ENCODE measurements around the gene AZU1. TPM values are rescaled to one million over a fixed set of nuclear protein-coding genes. Genes with fewer than 3 reads are reported as not detected.

AZU1 gene
- total RNA-seq, 4 donors from 2014 or later: not detected

DNA sequence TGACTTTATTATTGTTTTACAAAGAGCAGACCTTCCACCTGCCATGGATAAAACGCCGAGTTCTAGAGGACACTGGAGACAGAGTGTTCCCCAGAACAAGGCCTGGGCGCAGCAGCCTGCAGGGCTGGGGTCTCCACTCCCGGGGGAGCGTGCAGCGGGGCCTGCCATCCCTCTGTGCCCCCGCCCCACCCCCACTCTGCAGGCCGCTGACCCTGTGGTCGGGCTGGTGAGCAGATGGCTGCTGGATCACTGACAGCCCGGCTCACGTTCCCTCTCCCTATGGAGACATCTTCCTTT is 39.0 kb upstream of the AZU1 start:
- DNase-seq: no peak
- ATAC-seq: no peak
- in situ Hi-C loops (cut with MboI; ENCODE audit: low sequenced_read_pairs in 4 of 4): no loop called here

DNA sequence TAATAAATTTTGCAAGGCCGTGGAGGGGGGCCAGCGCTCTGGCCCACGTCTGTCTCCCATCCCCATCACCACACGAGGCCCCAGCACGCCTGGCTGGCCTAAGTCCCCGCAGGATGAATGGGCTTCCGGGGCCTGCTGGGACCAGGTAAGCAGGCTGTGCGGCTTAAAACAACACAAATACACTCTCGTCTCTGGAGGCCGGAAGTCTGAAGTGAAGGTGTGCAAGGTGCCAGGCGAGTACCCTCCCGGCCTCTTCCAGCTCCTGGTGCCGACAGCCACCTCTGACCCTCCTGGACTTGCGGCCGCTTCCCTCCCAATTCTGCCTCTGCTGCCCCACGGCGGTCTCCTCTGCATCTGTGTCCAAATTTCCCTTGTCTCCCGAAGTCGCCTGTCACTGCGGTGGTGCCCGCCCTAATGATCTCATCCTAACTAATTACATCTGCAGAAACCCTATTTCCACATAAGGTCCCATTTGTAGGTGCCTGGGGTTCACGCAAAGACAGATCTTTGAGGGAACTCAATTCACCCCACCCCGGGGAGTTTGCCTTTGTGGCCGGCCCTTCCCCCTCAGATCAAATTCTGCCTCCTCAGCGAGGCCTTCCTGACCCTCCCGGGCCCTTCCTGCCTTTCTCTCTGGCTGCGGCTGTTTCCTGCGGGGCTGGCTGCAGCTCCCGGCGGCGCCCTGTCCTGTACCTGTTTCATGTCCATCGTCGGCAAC is 38.5 kb upstream of the AZU1 start:
- no peak for DNase-seq
- no peaks in the 10 kb centered on the region for H3K36me3 ChIP-seq
- H3K9me3 ChIP-seq: no peaks in the 10 kb centered on the region
- H3K27ac ChIP-seq: peak overlapping the region; percentile 25 to 65 (median 61)
- TF ChIP-seq, protein P1, sequence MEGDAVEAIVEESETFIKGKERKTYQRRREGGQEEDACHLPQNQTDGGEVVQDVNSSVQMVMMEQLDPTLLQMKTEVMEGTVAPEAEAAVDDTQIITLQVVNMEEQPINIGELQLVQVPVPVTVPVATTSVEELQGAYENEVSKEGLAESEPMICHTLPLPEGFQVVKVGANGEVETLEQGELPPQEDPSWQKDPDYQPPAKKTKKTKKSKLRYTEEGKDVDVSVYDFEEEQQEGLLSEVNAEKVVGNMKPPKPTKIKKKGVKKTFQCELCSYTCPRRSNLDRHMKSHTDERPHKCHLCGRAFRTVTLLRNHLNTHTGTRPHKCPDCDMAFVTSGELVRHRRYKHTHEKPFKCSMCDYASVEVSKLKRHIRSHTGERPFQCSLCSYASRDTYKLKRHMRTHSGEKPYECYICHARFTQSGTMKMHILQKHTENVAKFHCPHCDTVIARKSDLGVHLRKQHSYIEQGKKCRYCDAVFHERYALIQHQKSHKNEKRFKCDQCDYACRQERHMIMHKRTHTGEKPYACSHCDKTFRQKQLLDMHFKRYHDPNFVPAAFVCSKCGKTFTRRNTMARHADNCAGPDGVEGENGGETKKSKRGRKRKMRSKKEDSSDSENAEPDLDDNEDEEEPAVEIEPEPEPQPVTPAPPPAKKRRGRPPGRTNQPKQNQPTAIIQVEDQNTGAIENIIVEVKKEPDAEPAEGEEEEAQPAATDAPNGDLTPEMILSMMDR (IDR thresholded peaks at IDR 0.05 in 4 of 5, conservative IDR thresholded peaks at IDR 0.05 in 1 of 5): no peak
- no peak for TF ChIP-seq POLR2A (IDR thresholded peaks at IDR 0.05)
- in situ Hi-C loops (cut with MboI; ENCODE audit: low sequenced_read_pairs in 4 of 4): no loop called here
- intact Hi-C loops (cut with DNase I; ENCODE audit: low total_unique reads): no loop called here
- peaks cover 8 to 23% of the 10 kb centered on the region in 2 donors for H3K4me1 ChIP-seq
- H3K27me3 ChIP-seq: no peaks in the 10 kb centered on the region
- peak overlapping the region in 2 of 4 donors; percentile 10 to 11 for H3K4me3 ChIP-seq
- ATAC-seq: peak; percentile 52 to 66

More for the DNA sequence above, 39.0 kb upstream of the AZU1 start:
- Histone ChIP-seq H3K4me1 (peaks cover 8 to 23% of the 10 kb centered on the region in 2 donors), H3K9me3 (no peaks in the 10 kb centered on the region), H3K36me3 (no peaks in the 10 kb centered on the region), H3K27me3 (no peaks in the 10 kb centered on the region), H3K4me3 (peak overlapping the region in 2 of 4 donors; percentile 10 to 11), H3K27ac (peak overlapping the region in 3 of 4 donors; percentile 60 to 65 (median 62))
- intact Hi-C loops (cut with DNase I; ENCODE audit: low total_unique reads): no loop called here
- no peak for TF ChIP-seq POLR2A (IDR thresholded peaks at IDR 0.05)
- TF ChIP-seq, protein P1 (IDR thresholded peaks at IDR 0.05 in 4 of 5, conservative IDR thresholded peaks at IDR 0.05 in 1 of 5): no peak

DNA sequence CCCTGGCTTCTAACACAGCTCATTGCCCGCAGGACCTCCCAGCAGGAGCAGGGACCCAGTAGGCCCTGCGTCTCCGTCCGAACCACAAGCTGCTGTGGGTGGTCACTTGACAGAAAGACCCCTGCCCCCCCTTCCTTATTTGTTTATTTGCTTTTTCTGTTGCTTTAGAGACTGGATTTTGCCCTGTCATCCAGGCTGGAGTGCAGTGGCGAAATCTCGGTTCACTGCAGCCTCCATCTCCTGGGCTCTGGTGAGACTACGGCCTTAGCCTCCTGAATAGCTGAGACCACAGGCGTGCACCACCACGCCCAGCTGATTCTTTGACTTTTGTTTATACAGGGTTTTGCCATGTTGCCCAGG is 38.0 kb upstream of the AZU1 start:
- DNase-seq (no peak), ATAC-seq (no peak)
- intact Hi-C loops (cut with DNase I; ENCODE audit: low total_unique reads): loop anchor here (10.0 kb wide), 1 partner anchor 485 kb away; the partner anchor contains the start of gene FAM174C
- Histone ChIP-seq H3K4me1 (peaks cover 8 to 23% of the 10 kb centered on the region in 2 donors), H3K27ac (peak overlapping the region in 3 of 4 donors; percentile 60 to 65 (median 62)), H3K27me3 (no peaks in the 10 kb centered on the region), H3K4me3 (peak overlapping the region in 1 of 4 donors; percentile 11), H3K36me3 (no peaks in the 10 kb centered on the region), H3K9me3 (no peaks in the 10 kb centered on the region)
- in situ Hi-C loops (cut with MboI; ENCODE audit: low sequenced_read_pairs in 4 of 4): no loop called here
- TF ChIP-seq, protein P1 (IDR thresholded peaks at IDR 0.05 in 4 of 5, conservative IDR thresholded peaks at IDR 0.05 in 1 of 5): no peak
- no peak for TF ChIP-seq POLR2A (IDR thresholded peaks at IDR 0.05)

DNA sequence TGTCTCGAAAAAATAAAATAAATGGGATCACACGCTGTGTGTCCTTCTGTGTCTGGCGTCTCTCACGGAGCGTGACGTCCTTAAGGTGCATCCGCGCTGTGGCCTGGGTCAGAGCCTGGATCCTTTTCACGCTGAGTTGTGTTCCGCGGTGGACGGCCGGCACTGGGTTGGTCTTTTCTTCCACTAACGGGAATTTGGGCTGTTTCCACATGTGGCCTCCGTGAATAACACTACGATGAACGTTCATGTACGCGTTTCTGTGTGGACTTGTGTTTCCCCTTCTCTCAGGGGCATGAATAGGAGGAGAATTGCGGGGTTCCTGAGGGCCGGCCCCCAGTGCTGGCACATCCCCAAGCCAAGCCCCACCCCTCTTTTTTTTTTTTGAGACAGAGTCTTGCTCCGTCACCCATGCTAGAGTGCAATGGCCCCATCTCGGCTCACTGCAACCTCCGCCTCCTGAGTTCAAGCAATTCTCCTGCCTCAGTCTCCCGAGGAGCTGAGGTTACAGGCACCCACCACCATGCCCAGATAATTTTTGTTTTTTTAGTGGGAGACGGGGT is 36.5 kb upstream of the AZU1 start:
- H3K27ac ChIP-seq: peak overlapping the region in 3 of 4 donors; percentile 61 to 65 (median 62)
- H3K9me3 ChIP-seq: no peaks in the 10 kb centered on the region
- in situ Hi-C loops (cut with MboI; ENCODE audit: low sequenced_read_pairs in 4 of 4): no loop called here
- H3K4me1 ChIP-seq: peaks cover 15 to 34% of the 10 kb centered on the region in 2 donors
- ATAC-seq (no peak), DNase-seq (no peak)
- TF ChIP-seq, protein P1 (IDR thresholded peaks at IDR 0.05 in 4 of 5, conservative IDR thresholded peaks at IDR 0.05 in 1 of 5): no peak
- no peak for TF ChIP-seq POLR2A (IDR thresholded peaks at IDR 0.05)
- intact Hi-C loops (cut with DNase I; ENCODE audit: low total_unique reads): loop anchor here (10.0 kb wide), 1 partner anchor 484 kb away; the partner anchor contains the start of gene FAM174C
- no peaks in the 10 kb centered on the region for H3K36me3 ChIP-seq
- no peak overlapping the region for H3K4me3 ChIP-seq
- no peaks in the 10 kb centered on the region for H3K27me3 ChIP-seq

All from gastrocnemius medialis (tissue), 4 donors.